A673 (cell line): ENCODE measurements around the gene TPM4. TPM values are rescaled to one million over a fixed set of nuclear protein-coding genes. Genes with fewer than 3 reads are reported as not detected.

ENCODE experiments used
- BruUV-seq: library from RNA; stranded (reverse); fragments of 400-500 nt; replicated peaks from 2 replicates; lab custom pipeline; 2021; lab: Mats Ljungman, UMichigan
- CTCF ChIA-PET: fragments of 300-600 bp; sonication (Branson Sonifier 250); formaldehyde crosslinking; loops from one replicate; lab custom pipeline; 2022; ENCODE audit warnings: antibody characterized with exemption; lab: Charles Lee
- POLR2A ChIA-PET: fragments of 300-600 bp; sonication (Branson Sonifier 250); formaldehyde crosslinking; loops from one replicate; lab custom pipeline; 2022; ENCODE audit warnings: antibody characterized with exemption; ENCODE audit not compliant: low non-redundant PET; lab: Charles Lee
- DNase-seq: peaks from one replicate; pipeline ENCODE4 v3.0.0-alpha.2; 2015; ENCODE audit warnings: low spot score
- H3K27ac ChIP-seq: fragments of 200-600 bp; sonication (generic); 2 replicates; pipeline ENCODE4 v1.5.1; 2016; ENCODE audit warnings: mixed run types, low read depth, mild to moderate bottlenecking, mixed read lengths, antibody characterized with exemption, low read length; ENCODE audit not compliant: poor library complexity, severe bottlenecking
- H3K27me3 ChIP-seq: fragments of 200-600 bp; sonication (generic); replicated peaks from 2 replicates; pipeline ENCODE4 v1.6.1; 2017; ENCODE audit warnings: mixed run types, low read depth, mild to moderate bottlenecking, mixed read lengths, antibody characterized with exemption, low read length; ENCODE audit not compliant: insufficient read depth, poor library complexity
- H3K36me3 ChIP-seq: fragments of 200-600 bp; sonication (generic); 2 replicates; pipeline ENCODE4 v1.6.1; 2016; ENCODE audit warnings: mixed run types, mild to moderate bottlenecking, mixed read lengths, antibody characterized with exemption, low read length; ENCODE audit not compliant: insufficient read depth, poor library complexity, severe bottlenecking
- H3K4me1 ChIP-seq: fragments of 200-600 bp; sonication (generic); 2 replicates; pipeline ENCODE4 v1.6.1; 2017; ENCODE audit warnings: mixed run types, mild to moderate bottlenecking, mixed read lengths, antibody characterized with exemption, low read length; ENCODE audit not compliant: insufficient read depth, poor library complexity, severe bottlenecking
- H3K4me3 ChIP-seq: fragments of 200-600 bp; sonication (generic); 2 replicates; pipeline ENCODE4 v1.5.1; 2016; ENCODE audit warnings: low read depth, mixed run types, mild to moderate bottlenecking, mixed read lengths, low read length; ENCODE audit not compliant: poor library complexity, severe bottlenecking
- H3K9me3 ChIP-seq: fragments of 200-600 bp; sonication (generic); 2 replicates; pipeline ENCODE4 v1.6.1; 2016; ENCODE audit warnings: mixed run types, low read depth, mild to moderate bottlenecking, mixed read lengths, antibody characterized with exemption, low read length; ENCODE audit not compliant: poor library complexity, severe bottlenecking
- EZH2 ChIP-seq: fragments of 200-600 bp; sonication (generic); IDR thresholded peaks from 2 replicates; pipeline ENCODE4 v1.6.1; 2017; ENCODE audit warnings: borderline replicate concordance, low read depth, mild to moderate bottlenecking, mixed read lengths, antibody characterized with exemption, low read length; ENCODE audit not compliant: poor library complexity, severe bottlenecking
- intact Hi-C: fragments of 100-400 bp; cut with micrococcal nuclease; formaldehyde crosslinking; loops from one replicate; pipeline ENCODE4 v1.10.0; 2022; ENCODE audit not compliant: unreplicated experiment
- total RNA-seq: library from RNA; stranded (reverse); gene quantifications from 2 replicates; pipeline ENCODE4 v1.2.3, GENCODE V29; 2021
- TF ChIP-seq, protein P1 (sequence below): fragments of 300-800, 200-600 bp; sonication (generic); conservative IDR thresholded peaks from 2 replicates; pipeline ENCODE4 v1.5.1; 2017; ENCODE audit warnings: low read depth, mild to moderate bottlenecking, antibody characterized with exemption, low read length, moderate library complexity, mixed read lengths

Gene TPM4
- total RNA-seq, 1 experiment from 2014 or later: 476 TPM

GRCh38 chr19:16146112-16146511 lies 69.8 kb downstream of the TPM4 start:
- no peak for DNase-seq
- intact Hi-C loops: no loop called here
- ChIA-PET POLR2A (no interaction called here), CTCF (no interaction called here)
- no peaks in the 10 kb centered on the region for H3K9me3 ChIP-seq
- H3K27me3 ChIP-seq: no peaks in the 10 kb centered on the region
- no peaks in the 10 kb centered on the region for H3K36me3 ChIP-seq
- no peak for TF ChIP-seq EZH2
- TF ChIP-seq, protein P1, sequence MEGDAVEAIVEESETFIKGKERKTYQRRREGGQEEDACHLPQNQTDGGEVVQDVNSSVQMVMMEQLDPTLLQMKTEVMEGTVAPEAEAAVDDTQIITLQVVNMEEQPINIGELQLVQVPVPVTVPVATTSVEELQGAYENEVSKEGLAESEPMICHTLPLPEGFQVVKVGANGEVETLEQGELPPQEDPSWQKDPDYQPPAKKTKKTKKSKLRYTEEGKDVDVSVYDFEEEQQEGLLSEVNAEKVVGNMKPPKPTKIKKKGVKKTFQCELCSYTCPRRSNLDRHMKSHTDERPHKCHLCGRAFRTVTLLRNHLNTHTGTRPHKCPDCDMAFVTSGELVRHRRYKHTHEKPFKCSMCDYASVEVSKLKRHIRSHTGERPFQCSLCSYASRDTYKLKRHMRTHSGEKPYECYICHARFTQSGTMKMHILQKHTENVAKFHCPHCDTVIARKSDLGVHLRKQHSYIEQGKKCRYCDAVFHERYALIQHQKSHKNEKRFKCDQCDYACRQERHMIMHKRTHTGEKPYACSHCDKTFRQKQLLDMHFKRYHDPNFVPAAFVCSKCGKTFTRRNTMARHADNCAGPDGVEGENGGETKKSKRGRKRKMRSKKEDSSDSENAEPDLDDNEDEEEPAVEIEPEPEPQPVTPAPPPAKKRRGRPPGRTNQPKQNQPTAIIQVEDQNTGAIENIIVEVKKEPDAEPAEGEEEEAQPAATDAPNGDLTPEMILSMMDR: no peak
- no peak overlapping the region for H3K27ac ChIP-seq
- no peaks in the 10 kb centered on the region for H3K4me1 ChIP-seq
- no peak overlapping the region for H3K4me3 ChIP-seq
- no TSS peak for BruUV-seq

- ChIA-PET POLR2A (no interaction called here), CTCF (no interaction called here)
- intact Hi-C loops: no loop called here
- Histone ChIP-seq H3K4me3 (no peak overlapping the region), H3K9me3 (no peaks in the 10 kb centered on the region), H3K4me1 (no peaks in the 10 kb centered on the region), H3K27me3 (no peaks in the 10 kb centered on the region), H3K27ac (no peak overlapping the region), H3K36me3 (no peaks in the 10 kb centered on the region)
- no TSS peak for BruUV-seq
- no peak for TF ChIP-seq EZH2
- TF ChIP-seq, protein P1: no peak
- no peak for DNase-seq
These were observed 72.3 kb downstream of the TPM4 start for GRCh38 chr19:16148443-16149229.

Other genes with a start within 250 kb of the TPM4 start
- gene CYP4F2, start 178.4 kb upstream of the TPM4 start, total RNA-seq: not detected in 2 replicates
- gene CYP4F11, start 142.0 kb upstream of the TPM4 start, total RNA-seq: 0.13 TPM in 1 of 2 replicates, not detected in the other
- not detected in 2 replicates for gene OR10H4, start 127.5 kb upstream of the TPM4 start, total RNA-seq
- gene RAB8A, start 35.4 kb downstream of the TPM4 start, total RNA-seq: 113 and 126 TPM in 2 replicates
- not detected in 2 replicates for gene HSH2D, start 67.2 kb downstream of the TPM4 start, total RNA-seq
- not detected in 2 replicates for gene CIB3, start 97.0 kb downstream of the TPM4 start, total RNA-seq
- gene FAM32A, start 108.9 kb downstream of the TPM4 start, total RNA-seq: 86.2 and 93.2 TPM in 2 replicates
- 105 and 116 TPM in 2 replicates for gene AP1M1, start 121.4 kb downstream of the TPM4 start, total RNA-seq
- gene KLF2, start 248.3 kb downstream of the TPM4 start, total RNA-seq: 1.9 and 2.1 TPM in 2 replicates